DND-41 (cell line): ENCODE measurements around the gene CCDC91.

Experiments used
- EZH2 ChIP-seq: IDR thresholded peaks from 3 replicates; pipeline ENCODE4 v1.6.1; 2012; ENCODE audit warnings: borderline replicate concordance, low read depth, mild to moderate bottlenecking, moderate library complexity, low read length, inconsistent platforms; ENCODE audit not compliant: severe bottlenecking
- TF ChIP-seq, protein P1 (sequence below): IDR thresholded peaks from 2 replicates; pipeline ENCODE4 v1.5.1; 2012; ENCODE audit warnings: borderline replicate concordance, low read length, moderate library complexity, mild to moderate bottlenecking; ENCODE audit not compliant: poor library complexity, severe bottlenecking; ENCODE audit errors: extremely low read depth

DNA sequence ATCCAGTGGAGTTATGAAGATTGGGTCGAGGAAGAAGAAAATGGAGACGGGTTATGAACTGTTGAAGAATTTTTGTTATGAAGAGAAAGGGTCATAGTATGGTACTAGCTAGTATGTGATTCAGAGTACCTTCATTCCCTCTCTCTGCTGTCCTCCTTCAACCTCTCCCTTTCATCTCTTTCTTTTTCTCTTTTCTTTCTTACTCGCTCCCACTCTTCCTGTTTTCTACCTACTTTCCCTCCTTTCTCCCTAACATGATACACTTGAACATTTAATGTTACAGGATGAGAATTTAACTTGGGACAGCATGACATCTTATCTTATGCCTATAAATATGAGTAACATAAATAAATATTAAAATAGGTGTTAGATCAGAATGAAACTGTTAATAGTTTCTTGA lies 112.9 kb downstream of the CCDC91 start:
- TF ChIP-seq EZH2: no peak
- TF ChIP-seq, protein P1, sequence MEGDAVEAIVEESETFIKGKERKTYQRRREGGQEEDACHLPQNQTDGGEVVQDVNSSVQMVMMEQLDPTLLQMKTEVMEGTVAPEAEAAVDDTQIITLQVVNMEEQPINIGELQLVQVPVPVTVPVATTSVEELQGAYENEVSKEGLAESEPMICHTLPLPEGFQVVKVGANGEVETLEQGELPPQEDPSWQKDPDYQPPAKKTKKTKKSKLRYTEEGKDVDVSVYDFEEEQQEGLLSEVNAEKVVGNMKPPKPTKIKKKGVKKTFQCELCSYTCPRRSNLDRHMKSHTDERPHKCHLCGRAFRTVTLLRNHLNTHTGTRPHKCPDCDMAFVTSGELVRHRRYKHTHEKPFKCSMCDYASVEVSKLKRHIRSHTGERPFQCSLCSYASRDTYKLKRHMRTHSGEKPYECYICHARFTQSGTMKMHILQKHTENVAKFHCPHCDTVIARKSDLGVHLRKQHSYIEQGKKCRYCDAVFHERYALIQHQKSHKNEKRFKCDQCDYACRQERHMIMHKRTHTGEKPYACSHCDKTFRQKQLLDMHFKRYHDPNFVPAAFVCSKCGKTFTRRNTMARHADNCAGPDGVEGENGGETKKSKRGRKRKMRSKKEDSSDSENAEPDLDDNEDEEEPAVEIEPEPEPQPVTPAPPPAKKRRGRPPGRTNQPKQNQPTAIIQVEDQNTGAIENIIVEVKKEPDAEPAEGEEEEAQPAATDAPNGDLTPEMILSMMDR: no peak
